Vagina (tissue), 2 donors: Measurements from ENCODE around the gene ADAMTS12. TPM values are rescaled to one million over a fixed set of nuclear protein-coding genes. Genes with fewer than 3 reads are reported as not detected.

Source experiments
- DNase-seq, 2 donors: peaks; one replicate each; pipeline ENCODE4 v3.0.0-alpha.2; 2017; ENCODE audit errors: extremely low spot score in 2 of 2
- H3K27ac ChIP-seq: fragments of 200-600 bp; sonication (generic); one replicate; pipeline ENCODE4 v1.5.1; 2019
- H3K27me3 ChIP-seq: fragments of 200-600 bp; sonication (generic); one replicate; pipeline ENCODE4 v1.5.1; 2019
- H3K36me3 ChIP-seq, 2 donors: fragments of 200-600 bp; sonication (generic); one replicate each; pipeline ENCODE4 v1.5.1; 2017 to 2019
- H3K4me1 ChIP-seq: fragments of 200-600 bp; sonication (generic); one replicate; pipeline ENCODE4 v1.5.1; 2019
- H3K4me3 ChIP-seq, 2 donors: fragments of 200-600 bp; sonication (generic); 1 replicate in 1 of 2; 2 replicates in 1 of 2; pipeline ENCODE4 v1.5.1; 2016 to 2019
- H3K9me3 ChIP-seq: fragments of 200-600 bp; sonication (generic); one replicate; pipeline ENCODE4 v1.5.1; 2019
- CTCF ChIP-seq, 3 experiments: fragments of 450-650 bp in 2 of 3; fragments of 200-600 bp in 1 of 3; sonication (generic) in 1 of 3; IDR thresholded peaks; one replicate each; pipeline ENCODE4 v1.5.1; 2017 to 2019; ENCODE audit warnings: antibody characterized with exemption in 3 of 3, mild to moderate bottlenecking in 2 of 3, moderate library complexity in 2 of 3
- POLR2A ChIP-seq, 2 donors: fragments of 450-650 bp; IDR thresholded peaks; one replicate each; pipeline ENCODE4 v1.6.1; 2017; ENCODE audit warnings: antibody characterized with exemption in 2 of 2, mild to moderate bottlenecking in 2 of 2, moderate library complexity in 2 of 2
- POLR2AphosphoS5 ChIP-seq, 2 donors: sonication (generic); formaldehyde crosslinking; IDR thresholded peaks; one replicate each; pipeline ENCODE4 v1.9.0; 2017; ENCODE audit warnings: antibody characterized with exemption in 2 of 2, mild to moderate bottlenecking in 2 of 2, low read depth in 1 of 2; ENCODE audit not compliant: insufficient read depth in 1 of 2
- intact Hi-C: fragments of 100-400 bp; cut with DNase I; formaldehyde crosslinking; loops from one replicate; pipeline ENCODE4 v1.15.1; 2023
- total RNA-seq: library from RNA; depleted of rRNA; stranded (reverse); fragments of >200 nt; gene quantifications from one replicate; pipeline ENCODE4 v1.2.3, GENCODE V29; 2016

ADAMTS12 gene
- total RNA-seq, 1 donor from 2014 or later, result 7.6 TPM

DNA sequence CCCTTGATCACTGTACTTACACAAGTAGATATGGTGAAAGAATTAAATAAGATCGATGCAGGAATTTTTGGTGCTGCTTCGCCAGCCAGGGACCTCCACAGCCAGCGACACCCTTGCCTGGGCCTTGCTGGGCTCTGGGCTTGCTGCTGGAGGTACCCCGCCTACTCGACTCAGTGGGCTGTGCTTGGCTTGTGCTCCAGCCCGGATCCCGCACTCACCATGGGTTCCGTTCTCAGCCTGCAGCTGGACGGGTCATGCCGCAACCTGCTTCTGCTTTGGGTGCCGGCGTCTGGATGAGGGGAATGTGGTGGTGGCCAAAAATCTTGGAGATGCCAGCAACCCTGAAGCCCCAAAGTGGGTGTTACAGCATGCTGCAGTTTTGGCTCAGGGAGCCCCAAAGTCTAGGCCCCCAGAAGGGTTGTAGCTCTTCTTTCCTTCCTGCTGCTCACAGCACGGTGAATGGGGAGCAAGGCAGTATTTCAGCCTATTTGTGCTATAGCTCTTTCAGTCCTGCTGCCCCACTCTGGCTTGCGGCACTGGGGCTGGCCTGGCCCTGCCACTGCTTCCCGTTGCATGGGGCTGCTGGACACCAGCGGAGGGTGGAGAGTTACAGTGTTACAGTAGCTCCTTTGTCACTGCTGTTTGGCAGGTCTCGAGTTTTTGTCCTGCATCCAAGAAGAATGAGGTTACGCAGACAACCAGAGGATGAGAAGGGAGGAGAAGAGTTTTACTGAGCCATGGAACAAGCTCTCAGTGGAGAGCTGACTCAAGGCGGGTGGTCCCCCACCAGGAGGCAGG, 403.0 kb downstream of the ADAMTS12 start:
- H3K27ac ChIP-seq, result no peak overlapping the region
- no peaks in the 10 kb centered on the region for H3K27me3 ChIP-seq
- intact Hi-C loops, result no loop called here
- H3K4me1 ChIP-seq, result no peaks in the 10 kb centered on the region
- no peak for TF ChIP-seq CTCF (IDR thresholded peaks at IDR 0.05)
- no peak for TF ChIP-seq POLR2AphosphoS5 (IDR thresholded peaks at IDR 0.05; ENCODE audit: insufficient read depth in 1 of 2, low read depth in 1 of 2)
- TF ChIP-seq POLR2A (IDR thresholded peaks at IDR 0.05), result no peak
- no peak for DNase-seq
- no peaks in the 10 kb centered on the region for H3K9me3 ChIP-seq
- H3K4me3 ChIP-seq, result no peak overlapping the region
- H3K36me3 ChIP-seq, result no peaks in the 10 kb centered on the region

DNA sequence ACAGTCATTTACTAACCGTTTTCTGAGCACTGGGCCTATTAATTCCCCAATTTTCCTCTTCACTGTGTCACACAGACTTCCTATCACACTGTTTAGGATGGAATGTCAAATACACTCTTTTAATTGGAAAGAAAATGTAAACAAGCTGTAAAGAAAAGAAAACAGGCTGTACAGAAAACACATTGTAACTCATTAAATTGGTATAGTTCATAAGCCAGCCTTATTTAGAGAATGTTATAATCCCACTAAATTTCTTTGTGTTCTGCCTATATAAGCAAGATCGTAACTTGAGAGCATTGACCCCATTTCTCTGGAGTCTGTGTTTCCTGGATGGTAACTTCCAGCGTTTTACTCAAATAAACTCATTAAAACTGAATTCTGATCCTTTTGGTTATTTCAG, 404.6 kb downstream of the ADAMTS12 start:
- intact Hi-C loops, result no loop called here
- Histone ChIP-seq H3K27ac (no peak overlapping the region), H3K36me3 (no peaks in the 10 kb centered on the region), H3K27me3 (no peaks in the 10 kb centered on the region), H3K9me3 (no peaks in the 10 kb centered on the region), H3K4me1 (no peaks in the 10 kb centered on the region), H3K4me3 (no peak overlapping the region)
- DNase-seq, result no peak
- TF ChIP-seq POLR2AphosphoS5 (IDR thresholded peaks at IDR 0.05; ENCODE audit: insufficient read depth in 1 of 2, low read depth in 1 of 2) (no peak), POLR2A (IDR thresholded peaks at IDR 0.05) (no peak), CTCF (IDR thresholded peaks at IDR 0.05) (no peak)

- no peaks in the 10 kb centered on the region for H3K36me3 ChIP-seq
- no peak for DNase-seq
- no peak for TF ChIP-seq CTCF (IDR thresholded peaks at IDR 0.05)
- no peak for TF ChIP-seq POLR2A (IDR thresholded peaks at IDR 0.05)
- no peak for TF ChIP-seq POLR2AphosphoS5 (IDR thresholded peaks at IDR 0.05; ENCODE audit: insufficient read depth in 1 of 2, low read depth in 1 of 2)
These were observed 409.5 kb downstream of the ADAMTS12 start for GRCh38 chr5:33482335-33482734.

DNA sequence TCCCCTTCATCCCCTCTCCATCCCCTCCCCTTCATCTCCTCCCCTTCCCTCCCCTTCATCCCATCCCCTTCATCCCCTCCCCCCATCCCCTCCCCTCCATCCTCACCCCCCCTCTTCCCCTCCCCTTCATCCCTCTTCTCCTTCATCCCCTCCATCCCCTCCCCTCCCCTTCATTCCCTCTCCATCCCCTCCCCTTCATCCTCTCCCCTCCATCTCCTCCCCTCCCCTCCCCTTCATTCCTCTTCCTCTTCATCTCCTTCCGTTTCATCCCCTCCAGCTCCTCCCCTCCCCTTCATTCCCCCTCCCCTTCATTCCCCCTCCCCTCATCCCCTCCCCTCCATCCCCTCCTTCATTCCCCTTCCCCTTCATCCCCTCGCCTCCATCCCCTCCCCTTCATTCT, 410.9 kb downstream of the ADAMTS12 start:
- Histone ChIP-seq H3K27ac (no peak overlapping the region), H3K4me3 (no peak overlapping the region), H3K27me3 (no peaks in the 10 kb centered on the region), H3K4me1 (no peaks in the 10 kb centered on the region), H3K9me3 (no peaks in the 10 kb centered on the region), H3K36me3 (no peaks in the 10 kb centered on the region)
- intact Hi-C loops, result no loop called here
- DNase-seq, result no peak
- no peak for TF ChIP-seq POLR2AphosphoS5 (IDR thresholded peaks at IDR 0.05; ENCODE audit: insufficient read depth in 1 of 2, low read depth in 1 of 2)
- TF ChIP-seq CTCF (IDR thresholded peaks at IDR 0.05), result no peak
- TF ChIP-seq POLR2A (IDR thresholded peaks at IDR 0.05), result no peak

More at GRCh38 chr5:33482335-33482734, 409.5 kb downstream of the ADAMTS12 start:
- Histone ChIP-seq H3K27ac (no peak overlapping the region), H3K9me3 (no peaks in the 10 kb centered on the region), H3K4me3 (no peak overlapping the region), H3K4me1 (no peaks in the 10 kb centered on the region), H3K27me3 (no peaks in the 10 kb centered on the region)
- intact Hi-C loops, result no loop called here

- intact Hi-C loops, result no loop called here
- no peaks in the 10 kb centered on the region for H3K27me3 ChIP-seq
- H3K27ac ChIP-seq, result no peak overlapping the region
- H3K4me1 ChIP-seq, result no peaks in the 10 kb centered on the region
- H3K4me3 ChIP-seq, result no peak overlapping the region
- H3K9me3 ChIP-seq, result no peaks in the 10 kb centered on the region
- no peak for DNase-seq
- peaks cover 0 to 8% of the 10 kb centered on the region in 2 donors for H3K36me3 ChIP-seq
- no peak for TF ChIP-seq POLR2AphosphoS5 (IDR thresholded peaks at IDR 0.05; ENCODE audit: insufficient read depth in 1 of 2, low read depth in 1 of 2)
- TF ChIP-seq CTCF (IDR thresholded peaks at IDR 0.05), result no peak
- TF ChIP-seq POLR2A (IDR thresholded peaks at IDR 0.05), result no peak
These were observed 412.5 kb downstream of the ADAMTS12 start for GRCh38 chr5:33479311-33479710.
